HL-60/S4 treated with retinoic acid at 250 ng/mL for 4 days and 3 days (cell line): Measurements from ENCODE around the gene CNPY4.

Source experiments
- in situ Hi-C: fragments of 300-500 bp; cut with MboI; formaldehyde crosslinking; loops from 2 replicates; pipeline ENCODE4 v1.7.0; 2022; ENCODE audit warnings: low sequenced_read_pairs

Gene CNPY4

DNA sequence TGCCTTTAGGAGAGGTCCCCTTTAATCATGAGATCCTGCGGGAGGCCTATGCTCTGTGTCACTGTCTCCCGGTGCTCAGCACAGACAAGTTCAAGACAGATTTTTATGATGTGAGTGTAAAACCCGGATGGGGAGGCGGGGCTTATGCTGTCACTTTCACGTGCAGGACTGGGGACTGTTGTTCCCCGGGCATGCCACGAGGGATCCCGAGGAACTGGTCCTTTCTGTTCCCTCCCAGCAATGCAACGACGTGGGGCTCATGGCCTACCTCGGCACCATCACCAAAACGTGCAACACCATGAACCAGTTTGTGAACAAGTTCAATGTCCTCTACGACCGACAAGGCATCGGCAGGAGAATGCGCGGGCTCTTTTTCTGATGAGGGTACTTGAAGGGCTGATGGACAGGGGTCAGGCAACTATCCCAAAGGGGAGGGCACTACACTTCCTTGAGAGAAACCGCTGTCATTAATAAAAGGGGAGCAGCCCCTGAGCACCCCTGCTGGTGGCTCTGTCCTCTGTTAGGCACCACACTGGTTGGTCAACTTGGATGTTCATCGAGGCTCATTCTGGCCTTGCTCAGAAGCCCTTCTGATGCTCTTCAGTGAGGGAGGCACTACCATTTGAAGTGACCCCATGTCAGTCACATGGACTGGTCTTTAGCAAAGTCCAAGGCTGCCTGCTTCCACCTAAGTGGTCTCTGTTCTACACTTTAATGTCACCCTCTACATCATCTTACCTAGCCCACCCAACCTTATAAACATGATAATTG is 27.8 kb upstream of the CNPY4 start:
- in situ Hi-C loops, result no loop called here

GRCh38 chr7:100093054-100093453 is 26.4 kb upstream of the CNPY4 start:
- in situ Hi-C loops, result no loop called here

DNA sequence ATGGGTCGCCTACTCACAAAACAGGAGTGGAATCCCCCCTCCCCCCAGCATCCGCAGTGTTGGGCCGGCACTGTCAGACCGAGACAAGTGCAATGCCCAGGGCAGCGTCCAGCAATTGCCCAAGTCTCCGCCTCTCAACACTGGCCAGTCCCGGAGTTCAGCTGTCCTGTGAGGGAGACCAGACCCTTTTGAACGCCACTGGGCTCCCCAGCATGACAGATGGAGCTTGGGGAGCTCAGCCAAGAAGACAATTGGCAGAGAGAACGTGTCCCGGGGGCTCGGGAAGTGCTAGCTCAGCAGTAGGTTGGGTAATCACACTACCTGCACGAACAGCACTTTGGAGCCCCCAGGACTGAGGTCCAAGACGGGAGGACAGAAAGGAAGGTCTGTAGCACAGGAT is 25.9 kb upstream of the CNPY4 start:
- in situ Hi-C loops, result no loop called here

- in situ Hi-C loops, result no loop called here
Measured at GRCh38 chr7:100093925-100094486, 25.4 kb upstream of the CNPY4 start.

- in situ Hi-C loops, result no loop called here
Measured at GRCh38 chr7:100095289-100095688, 24.1 kb upstream of the CNPY4 start.

DNA sequence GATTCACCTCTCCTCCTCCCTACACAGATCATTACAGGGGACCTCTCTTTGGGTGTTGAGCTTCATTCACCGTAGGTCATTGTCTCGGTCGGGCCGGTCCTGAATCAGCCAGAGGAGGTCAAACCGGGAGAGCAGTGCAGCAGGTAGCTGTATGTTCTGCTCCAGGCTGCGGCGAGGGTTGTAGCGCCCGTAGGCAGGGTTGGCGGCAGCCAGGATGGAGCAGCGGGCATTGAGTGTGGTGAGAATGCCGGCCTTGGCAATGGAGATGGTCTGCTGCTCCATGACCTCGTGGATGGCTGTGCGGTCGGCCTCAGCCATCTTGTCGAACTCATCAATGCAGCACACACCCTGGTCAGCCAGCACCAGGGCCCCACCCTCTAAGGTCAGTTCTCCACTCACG is 23.7 kb upstream of the CNPY4 start:
- in situ Hi-C loops, result no loop called here

DNA sequence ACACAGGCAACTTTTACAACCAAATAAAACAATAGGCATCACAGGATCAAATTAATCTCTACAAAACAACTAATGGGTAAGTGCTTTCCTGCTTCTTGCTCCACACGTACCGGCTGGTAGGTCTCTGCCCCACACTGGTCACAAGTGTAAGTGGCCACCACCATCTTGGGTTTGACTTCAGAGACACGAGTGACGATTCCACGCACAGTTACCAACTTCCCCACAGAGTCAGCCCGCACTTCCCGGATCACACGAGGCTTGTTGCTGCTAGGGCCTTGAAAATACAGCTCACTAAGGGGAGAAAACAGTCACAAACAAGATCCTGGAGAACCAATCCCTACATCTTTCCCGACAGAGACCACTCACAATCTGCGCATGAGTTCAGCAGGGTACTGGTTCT is 20.5 kb upstream of the CNPY4 start:
- in situ Hi-C loops, result no loop called here

DNA sequence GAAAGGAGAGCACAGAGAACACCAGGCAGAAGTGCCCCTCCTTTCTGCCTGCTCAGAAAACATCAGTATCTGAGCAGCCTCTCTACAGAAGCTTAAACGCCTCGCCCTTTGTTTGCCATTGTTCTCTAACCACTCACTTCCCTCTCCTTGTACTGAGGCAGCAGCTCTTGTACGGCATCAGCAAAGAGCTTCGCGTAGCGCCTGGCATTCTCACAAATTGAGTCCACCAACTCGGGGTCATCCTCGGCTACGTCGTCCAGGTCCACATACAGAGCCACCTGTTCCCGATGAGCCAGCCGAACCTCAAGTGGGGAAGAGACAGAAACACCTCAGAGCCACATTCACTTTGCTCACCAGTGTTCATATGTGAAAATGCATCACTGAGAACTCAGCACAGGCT is 20.0 kb upstream of the CNPY4 start:
- in situ Hi-C loops, result no loop called here

DNA sequence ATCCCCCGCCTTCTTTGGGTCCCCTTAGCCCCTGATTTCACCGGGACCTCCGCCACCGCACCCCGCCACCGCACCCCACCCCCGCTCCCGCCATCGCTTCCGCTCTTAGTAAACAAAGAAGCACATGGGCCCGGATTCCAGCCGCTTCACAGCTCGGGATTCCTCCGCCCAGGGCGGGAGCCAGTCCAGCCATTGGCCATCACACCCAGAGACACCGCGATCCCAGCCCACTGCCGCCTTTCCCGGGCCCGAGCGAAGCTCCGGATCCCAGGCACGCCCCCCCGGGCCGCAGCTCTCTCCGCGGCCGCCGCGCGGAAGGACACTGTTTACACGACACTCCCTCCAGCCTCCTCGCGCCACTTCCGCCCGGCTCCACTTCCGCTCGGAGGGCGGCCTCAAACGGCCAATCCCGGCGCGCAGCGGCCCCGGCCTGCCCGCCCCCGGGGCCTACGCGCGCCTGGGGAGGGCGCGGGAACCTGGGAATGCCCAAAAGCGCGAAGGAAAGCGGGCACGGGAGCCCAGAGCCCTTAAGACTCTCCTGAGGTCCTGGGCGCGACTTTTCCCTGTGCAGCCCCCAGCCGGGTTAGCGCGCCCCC is 18.9 kb upstream of the CNPY4 start:
- in situ Hi-C loops, result no loop called here

DNA sequence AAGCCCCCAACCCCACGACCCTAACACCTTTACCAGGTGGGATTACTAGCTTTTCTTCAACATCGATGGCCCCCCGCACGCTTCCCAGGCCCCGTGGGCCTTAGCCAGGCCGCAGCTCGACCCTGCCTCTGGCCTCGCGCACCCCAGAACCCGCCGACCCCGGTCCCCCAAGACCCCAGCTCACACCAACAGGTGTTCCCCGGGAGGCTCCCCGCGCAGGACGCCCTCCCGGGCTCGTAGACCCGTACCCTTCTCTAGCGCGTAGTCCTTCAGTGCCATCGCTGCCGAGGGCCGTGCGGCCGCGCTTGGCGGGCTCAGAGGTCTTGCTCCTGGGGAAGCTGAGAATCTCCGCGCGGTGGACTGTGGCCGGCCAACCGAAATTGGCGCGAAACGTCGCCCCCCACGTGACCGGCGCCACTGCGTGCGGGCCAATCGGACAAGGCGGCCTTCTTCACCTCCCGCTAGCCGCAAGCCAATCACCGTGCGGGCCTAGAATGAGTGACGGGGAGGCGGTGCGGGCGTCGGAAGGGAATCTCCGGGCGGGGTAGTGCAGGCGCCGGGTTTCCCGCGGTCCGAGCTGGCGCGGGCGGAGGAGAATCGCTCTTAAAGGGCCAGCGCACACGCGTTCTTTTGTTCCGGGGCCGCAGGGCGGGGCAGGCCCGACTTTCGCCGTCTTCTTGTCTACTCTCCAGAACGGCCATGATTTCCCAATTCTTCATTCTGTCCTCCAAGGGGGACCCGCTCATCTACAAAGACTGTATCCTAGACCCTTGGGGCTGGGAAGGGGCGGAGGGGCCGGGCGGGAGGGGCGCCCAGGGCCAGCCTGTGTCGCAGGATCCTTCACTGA is 18.2 kb upstream of the CNPY4 start, which contains the start of the genes AP4M1 and MCM7:
TSS of gene AP4M1 (plus strand) at position 628 of the 847 bp plus-strand sequence. CDS start at position 700, 72 bp downstream.
TSS of gene MCM7 (minus strand) at position 382 of the 847 bp plus-strand sequence. CDS start at position 279, 103 bp downstream.
- in situ Hi-C loops, result no loop called here

DNA sequence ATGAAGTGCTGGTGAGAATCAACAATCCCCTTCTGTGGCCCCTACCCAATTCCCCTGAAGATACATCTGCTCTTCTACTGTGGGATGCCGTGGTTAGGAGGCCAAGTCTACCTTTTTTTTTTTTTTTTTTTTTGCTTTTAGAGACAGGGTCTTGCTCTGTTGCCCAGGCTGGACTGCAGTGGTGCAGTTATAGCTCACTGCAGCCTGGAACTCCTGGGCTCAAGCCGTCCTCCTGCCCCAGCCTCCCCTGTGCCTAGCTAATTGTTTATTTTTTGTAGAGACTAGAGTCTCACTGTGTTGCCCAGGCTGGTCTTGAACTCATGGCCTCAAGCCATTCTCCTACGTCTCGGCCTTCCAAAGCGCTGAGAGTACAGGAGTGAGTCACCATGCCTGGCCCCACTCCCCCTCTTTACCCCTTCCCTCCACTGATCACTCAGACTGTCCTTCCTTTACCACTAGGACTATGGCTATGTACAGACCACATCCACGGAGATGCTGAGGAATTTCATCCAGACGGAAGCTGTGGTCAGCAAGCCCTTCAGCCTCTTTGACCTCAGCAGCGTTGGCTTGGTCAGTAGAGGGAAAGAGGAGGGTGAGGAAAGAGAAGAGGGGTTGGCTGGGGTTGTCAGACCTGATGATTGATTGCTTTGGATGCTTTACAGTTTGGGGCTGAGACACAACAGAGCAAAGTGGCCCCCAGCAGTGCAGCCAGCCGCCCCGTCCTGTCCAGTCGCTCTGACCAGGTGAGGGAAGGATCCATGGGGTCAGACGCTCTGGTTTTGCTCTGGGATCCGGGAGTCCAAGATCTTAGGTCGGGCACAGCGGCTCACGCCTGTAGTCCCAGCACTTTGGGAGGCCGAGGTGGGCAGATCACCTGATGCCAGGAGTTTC is 16.2 kb upstream of the CNPY4 start:
- in situ Hi-C loops, result no loop called here

- in situ Hi-C loops, result no loop called here
Measured at GRCh38 chr7:100105534-100105933, 13.9 kb upstream of the CNPY4 start.

- in situ Hi-C loops, result no loop called here
Measured at GRCh38 chr7:100106633-100107032, 12.8 kb upstream of the CNPY4 start.

DNA sequence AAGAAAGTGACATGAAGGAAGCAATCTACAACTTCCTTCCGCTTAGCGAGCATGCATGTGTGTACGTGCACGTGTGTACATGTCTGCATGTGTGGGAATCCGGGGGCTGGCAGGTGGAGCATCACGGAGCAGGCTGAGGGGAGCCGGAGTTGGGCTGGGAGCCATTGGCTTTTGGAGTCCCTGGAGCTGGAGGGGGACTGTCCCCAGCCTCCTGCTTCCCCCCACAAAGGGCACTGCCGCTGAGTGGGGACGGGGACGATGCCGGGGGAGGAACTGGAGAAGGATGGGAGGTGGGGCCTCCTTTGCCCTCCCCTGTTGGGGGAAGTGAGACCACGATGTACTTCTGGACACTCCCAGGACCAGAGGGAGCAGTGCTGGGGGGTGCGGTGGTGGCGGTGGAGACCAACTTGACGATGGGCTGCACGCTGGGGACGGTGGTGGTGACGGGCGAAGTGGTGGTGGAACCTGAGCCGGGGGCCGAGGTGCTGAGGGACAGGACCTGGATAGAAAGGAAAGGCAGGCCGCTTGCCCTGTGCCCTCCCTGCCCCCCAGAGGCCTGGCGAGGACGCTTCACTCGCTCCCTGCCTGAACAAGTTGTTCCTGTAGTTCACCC is 12.2 kb upstream of the CNPY4 start:
- in situ Hi-C loops, result no loop called here

DNA sequence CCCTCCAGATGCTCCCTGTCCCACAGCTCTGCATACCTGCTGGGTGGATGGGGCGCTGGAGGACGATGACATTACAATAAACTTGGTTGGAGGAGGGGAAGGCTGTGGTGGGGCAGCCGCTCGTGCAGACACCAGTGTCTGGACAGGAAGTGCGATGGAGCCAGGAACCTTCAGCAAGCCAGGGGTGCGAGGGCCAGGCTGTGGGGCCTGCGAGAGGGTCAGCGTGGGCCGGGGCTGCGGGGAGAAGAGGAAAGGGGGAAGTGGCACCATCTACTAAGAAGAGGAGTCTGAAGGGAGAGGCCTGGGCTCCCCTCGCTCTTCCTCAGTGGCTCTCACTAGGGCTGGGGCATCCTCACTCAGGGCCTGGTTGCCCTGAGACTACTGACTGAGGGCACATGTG is 11.5 kb upstream of the CNPY4 start:
- in situ Hi-C loops, result no loop called here

- in situ Hi-C loops, result no loop called here
Measured at GRCh38 chr7:100109521-100110163, 9.8 kb upstream of the CNPY4 start.

DNA sequence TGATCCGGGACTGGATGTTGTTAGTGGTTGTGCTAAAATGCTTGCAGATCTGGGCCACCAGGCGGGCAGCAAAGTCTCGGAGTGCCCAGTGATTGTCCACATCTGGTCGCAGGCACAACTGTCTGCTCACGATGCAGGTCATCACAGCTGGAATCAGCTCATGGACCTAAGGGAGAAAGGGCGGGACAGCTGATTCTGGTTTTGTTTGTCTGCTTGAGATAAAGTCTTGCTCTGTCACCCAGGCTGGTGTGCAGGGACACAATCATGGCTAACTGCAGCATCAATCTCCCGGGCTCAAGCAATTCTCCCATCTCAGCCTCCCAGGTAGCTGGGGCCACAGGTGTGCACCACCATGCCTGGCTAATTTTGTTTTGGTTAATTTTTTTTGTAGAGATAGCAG is 8.3 kb upstream of the CNPY4 start:
- in situ Hi-C loops, result no loop called here

DNA sequence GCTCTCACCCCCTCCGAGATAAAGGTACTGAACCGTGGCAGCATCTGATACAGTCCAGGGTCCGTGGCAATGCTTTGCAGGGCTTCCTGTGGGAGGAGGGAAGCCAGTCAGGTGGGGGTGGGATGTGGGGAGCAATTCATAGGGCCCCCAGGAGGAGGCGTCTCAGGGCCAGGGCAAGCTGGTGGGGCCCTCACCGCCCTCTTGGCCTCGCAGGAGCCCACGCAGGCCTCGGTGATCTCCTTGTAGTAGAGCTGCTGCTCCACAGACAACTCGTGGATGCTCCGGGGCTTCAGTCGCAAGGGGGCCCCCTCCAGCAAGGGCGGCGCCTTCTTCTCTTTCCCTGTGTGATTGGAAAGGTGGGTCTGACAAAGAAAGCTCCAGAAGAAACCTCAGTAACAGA is 7.5 kb upstream of the CNPY4 start:
- in situ Hi-C loops, result no loop called here

GRCh38 chr7:100115026-100115425 is 4.4 kb upstream of the CNPY4 start:
- in situ Hi-C loops, result no loop called here
